Smooth muscle cell (in vitro differentiated cells): ENCODE measurements around the gene WWC2. TPM values are rescaled to one million over a fixed set of nuclear protein-coding genes. Genes with fewer than 3 reads are reported as not detected.
A peak's percentile ranks its signal among the peaks of the same experiment; 100 is the strongest.

Experiments
- DNase-seq: peaks from one replicate; lab custom pipeline; 2025; ENCODE audit not compliant: unreplicated experiment; lab: John Stamatoyannopoulos, UW
- H2AFZ ChIP-seq: fragments of 200-600 bp; sonication (generic); 2 replicates; pipeline ENCODE4 v1.6.0; 2016; ENCODE audit warnings: antibody characterized with exemption, low read depth, mild to moderate bottlenecking
- H3F3A ChIP-seq: fragments of 200-600 bp; sonication (generic); 2 replicates; pipeline ENCODE4 v1.6.0; 2017; ENCODE audit warnings: antibody characterized with exemption, low read depth
- H3K27ac ChIP-seq: fragments of 200-600 bp; sonication (generic); 2 replicates; pipeline ENCODE4 v1.5.1; 2016; ENCODE audit warnings: low read depth, mild to moderate bottlenecking
- H3K27me3 ChIP-seq: fragments of 200-600 bp; sonication (generic); 2 replicates; pipeline ENCODE4 v1.6.1; 2016; ENCODE audit warnings: low read depth, mild to moderate bottlenecking
- H3K36me3 ChIP-seq: fragments of 200-600 bp; sonication (generic); 2 replicates; pipeline ENCODE4 v1.5.1; 2016; ENCODE audit warnings: low read depth
- H3K4me1 ChIP-seq: fragments of 200-600 bp; sonication (generic); 2 replicates; pipeline ENCODE4 v1.5.1; 2016; ENCODE audit warnings: low read depth
- H3K4me2 ChIP-seq: fragments of 200-600 bp; sonication (generic); 2 replicates; pipeline ENCODE4 v1.6.0; 2016; ENCODE audit warnings: mild to moderate bottlenecking
- H3K4me3 ChIP-seq: fragments of 200-600 bp; sonication (generic); 2 replicates; pipeline ENCODE4 v1.5.1; 2016; ENCODE audit warnings: mild to moderate bottlenecking
- H3K79me2 ChIP-seq: fragments of 200-600 bp; sonication (generic); 2 replicates; pipeline ENCODE4 v1.6.0; 2016; ENCODE audit warnings: low read depth, mild to moderate bottlenecking
- H3K9ac ChIP-seq: fragments of 200-600 bp; sonication (generic); 2 replicates; pipeline ENCODE4 v1.6.0; 2016; ENCODE audit warnings: low read depth
- H3K9me3 ChIP-seq: fragments of 200-600 bp; sonication (generic); replicated peaks from 2 replicates; pipeline ENCODE4 v1.5.1; 2016; ENCODE audit warnings: low read depth
- H4K20me1 ChIP-seq: fragments of 200-600 bp; sonication (generic); 2 replicates; pipeline ENCODE4 v1.6.0; 2016; ENCODE audit warnings: low read depth
- CTCF ChIP-seq: fragments of 200-600 bp; sonication (generic); IDR thresholded peaks from 2 replicates; pipeline ENCODE4 v1.5.1; 2017; ENCODE audit warnings: borderline replicate concordance, mild to moderate bottlenecking, antibody characterized with exemption; ENCODE audit not compliant: insufficient read depth, poor library complexity, severe bottlenecking
- WGBS: methylation state at CpG from one replicate; pipeline ENCODE4 v1.1.7; 2016; ENCODE audit warnings: low lambda C conversion rate; 5-methylcytosine and 5-hydroxymethylcytosine counted together
- polyA plus RNA-seq: library from polyadenylated mRNA; unstranded; fragments of >200 nt; fragmentation: Nextera tagmentation; extraction: Ambion mirVana; gene quantifications from 2 replicates; pipeline ENCODE4 v1.2.1, GENCODE V29; 2016
- total RNA-seq: library from RNA; depleted of rRNA; stranded (reverse); fragments of >200 nt; gene quantifications from 2 replicates; pipeline ENCODE4 v1.2.3, GENCODE V29; 2014

WWC2 gene
- total and polyA plus RNA-seq, 2 experiments from 2014 or later, result 11.2 to 13.5 TPM

- Histone ChIP-seq H3K4me2 (peak overlapping the region; percentile 9), H3K36me3 (peaks cover 5% of the 10 kb centered on the region)
Observed at GRCh38 chr4:183261953-183262775, 163.1 kb downstream of the WWC2 start.

DNA sequence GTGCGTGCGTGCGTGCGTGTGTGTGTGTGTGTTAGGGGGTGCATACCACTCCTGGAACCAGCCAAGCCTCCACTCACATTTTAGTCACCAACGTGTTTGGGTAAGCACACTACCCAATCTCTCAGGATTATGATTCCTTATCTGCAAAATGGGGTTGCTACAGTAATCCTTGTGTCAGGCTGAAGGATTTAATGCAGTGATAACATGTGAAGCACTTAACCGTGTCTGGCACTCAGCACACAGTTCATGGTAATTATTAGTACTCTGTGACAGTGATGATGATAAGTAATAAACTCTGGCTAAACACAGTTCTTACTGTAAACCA, 163.7 kb downstream of the WWC2 start:
- Histone ChIP-seq H3F3A (peaks cover 6% of the 10 kb centered on the region), H3K9ac (no peak overlapping the region), H2AFZ (no peak overlapping the region), H3K79me2 (no peaks in the 10 kb centered on the region), H3K9me3 (no peaks in the 10 kb centered on the region), H3K36me3 (peaks cover 5% of the 10 kb centered on the region), H4K20me1 (peaks cover 6% of the 10 kb centered on the region), H3K27me3 (no peaks in the 10 kb centered on the region), H3K4me1 (no peaks in the 10 kb centered on the region), H3K4me3 (no peak overlapping the region), H3K27ac (peak overlapping the region; percentile 14), H3K4me2 (no peak overlapping the region)
- no peak for TF ChIP-seq CTCF
- no peak for DNase-seq
- WGBS, result 26% methylated on average over 6 of the region's 6 CpGs

More at GRCh38 chr4:183261953-183262775, 163.1 kb downstream of the WWC2 start:
- Histone ChIP-seq H3K4me3 (no peak overlapping the region), H2AFZ (no peak overlapping the region), H4K20me1 (peaks cover 8% of the 10 kb centered on the region), H3F3A (peaks cover 6% of the 10 kb centered on the region), H3K27me3 (no peaks in the 10 kb centered on the region), H3K4me1 (no peaks in the 10 kb centered on the region), H3K9me3 (no peaks in the 10 kb centered on the region), H3K79me2 (no peaks in the 10 kb centered on the region), H3K27ac (peak overlapping the region; percentile 12), H3K9ac (no peak overlapping the region)
- DNase-seq, result peak; percentile 64
- 25% methylated on average over 7 of the region's 7 CpGs for WGBS
- peak; percentile 85 for TF ChIP-seq CTCF

DNA sequence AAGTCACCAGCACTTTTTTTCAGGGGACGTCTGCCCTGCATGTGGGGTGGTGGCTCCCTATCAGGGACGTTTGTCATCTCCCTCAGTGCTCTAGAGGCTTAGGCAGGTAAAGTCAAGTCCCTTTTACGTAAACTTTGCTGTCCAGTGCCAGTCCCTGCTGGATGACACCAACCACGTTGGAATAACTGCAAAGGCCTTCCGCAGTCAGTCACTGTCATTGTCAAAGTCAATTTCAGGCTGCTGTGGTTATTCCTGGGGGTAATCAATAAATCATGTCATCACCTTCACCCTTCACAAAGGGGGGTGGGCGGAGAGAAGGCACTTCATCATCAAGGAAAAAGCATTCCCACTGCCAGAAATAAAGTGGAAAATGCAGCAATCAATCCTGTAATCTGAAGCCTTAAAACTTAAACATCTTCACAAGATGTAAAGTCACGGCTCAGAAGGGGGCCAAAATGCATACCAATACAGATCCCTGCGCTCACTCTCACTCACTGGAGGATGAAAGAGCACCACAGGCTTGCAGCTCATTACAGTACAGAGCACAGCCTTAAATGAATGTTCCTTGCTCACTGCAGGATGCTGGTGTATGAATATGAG, 164.8 kb downstream of the WWC2 start:
- H2AFZ ChIP-seq, result no peak overlapping the region
- H3K79me2 ChIP-seq, result no peaks in the 10 kb centered on the region
- peaks cover 6% of the 10 kb centered on the region for H4K20me1 ChIP-seq
- H3K9me3 ChIP-seq, result no peaks in the 10 kb centered on the region
- H3K4me1 ChIP-seq, result no peaks in the 10 kb centered on the region
- H3K27ac ChIP-seq, result no peak overlapping the region
- no peak for TF ChIP-seq CTCF
- no peak overlapping the region for H3K9ac ChIP-seq
- H3F3A ChIP-seq, result peaks cover 6% of the 10 kb centered on the region
- no peak overlapping the region for H3K4me2 ChIP-seq
- peaks cover 5% of the 10 kb centered on the region for H3K36me3 ChIP-seq
- H3K4me3 ChIP-seq, result no peak overlapping the region
- no peaks in the 10 kb centered on the region for H3K27me3 ChIP-seq
- DNase-seq, result no peak
- 73% methylated on average over 8 of the region's 8 CpGs for whole genome bisulfite sequencing

GRCh38 chr4:183264614-183265013, 165.6 kb downstream of the WWC2 start:
- H3K36me3 ChIP-seq, result peaks cover 5% of the 10 kb centered on the region
- peaks cover 6% of the 10 kb centered on the region for H3F3A ChIP-seq
- no peaks in the 10 kb centered on the region for H3K4me1 ChIP-seq
- no peak overlapping the region for H2AFZ ChIP-seq
- no peak overlapping the region for H3K27ac ChIP-seq
- no peak overlapping the region for H3K4me3 ChIP-seq
- H3K9me3 ChIP-seq, result no peaks in the 10 kb centered on the region
- H4K20me1 ChIP-seq, result peaks cover 6% of the 10 kb centered on the region
- WGBS, result 61% methylated on average over 1 of the region's 1 CpG
- H3K79me2 ChIP-seq, result no peaks in the 10 kb centered on the region
- H3K9ac ChIP-seq, result no peak overlapping the region
- no peak for TF ChIP-seq CTCF
- H3K4me2 ChIP-seq, result no peak overlapping the region
- no peak for DNase-seq
- H3K27me3 ChIP-seq, result no peaks in the 10 kb centered on the region
